Tibial nerve (tissue), 3 donors: ENCODE data around the gene SAMHD1.
A peak's percentile ranks its signal among the peaks of the same experiment; 100 is the strongest.

Experiments used
- POLR2A ChIP-seq, 2 donors: fragments of 450-650 bp; IDR thresholded peaks; one replicate each; pipeline ENCODE4 v1.6.1; 2017; ENCODE audit warnings: antibody characterized with exemption in 2 of 2, mild to moderate bottlenecking in 2 of 2, moderate library complexity in 2 of 2
- TF ChIP-seq, protein P1 (sequence below), 5 experiments: fragments of 200-600 bp in 3 of 5; fragments of 450-650 bp in 2 of 5; sonication (generic) in 3 of 5; IDR thresholded peaks; one replicate each; pipeline ENCODE4 v1.5.1; 2016 to 2019; ENCODE audit warnings: antibody characterized with exemption in 5 of 5, mild to moderate bottlenecking in 3 of 5, moderate library complexity in 2 of 5

DNA sequence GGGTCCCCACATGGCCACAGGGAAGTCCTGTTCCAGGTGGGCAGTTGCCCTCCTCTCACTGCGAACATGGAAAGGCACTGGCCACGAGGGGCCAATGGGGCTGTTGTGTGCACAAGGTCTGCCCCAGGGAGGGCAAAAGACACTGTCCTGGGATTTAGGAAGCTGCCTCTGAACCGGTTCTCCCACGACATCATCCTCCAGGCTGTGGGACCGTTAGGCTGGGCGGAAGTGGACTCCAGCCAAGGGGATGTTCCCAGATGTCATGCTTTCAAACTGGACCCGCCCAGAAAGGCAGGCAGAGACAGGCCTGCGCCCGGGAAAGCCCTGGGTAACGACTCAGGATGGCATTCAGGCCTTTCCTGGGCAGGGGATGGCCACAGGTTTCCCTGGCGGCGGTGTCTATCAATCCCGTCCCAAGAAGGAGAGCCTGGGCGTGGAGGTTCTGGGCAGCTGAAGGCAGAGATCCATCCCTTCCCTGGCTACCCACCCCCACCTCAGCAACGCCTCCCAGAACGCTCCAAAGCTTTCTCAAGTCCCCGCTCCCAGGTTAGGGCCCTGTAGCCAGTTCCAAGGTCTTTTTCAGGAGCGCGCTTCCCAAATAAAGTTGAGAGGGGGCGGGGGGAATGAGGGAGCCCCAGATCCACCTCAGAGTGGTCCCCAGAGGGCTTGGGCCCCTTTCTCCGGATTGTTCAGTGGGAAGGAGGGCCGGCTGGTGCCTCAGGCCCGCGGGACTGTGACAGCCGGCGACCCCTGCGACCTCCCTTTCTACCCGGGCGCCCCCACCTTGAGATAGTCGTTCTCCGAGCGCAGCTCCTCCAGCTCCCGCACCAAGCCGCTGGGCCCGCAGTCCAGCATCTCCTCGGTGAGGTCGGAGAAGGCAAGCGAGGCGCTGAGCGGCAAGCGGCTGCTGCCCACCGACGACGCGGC, 89.4 kb downstream of the SAMHD1 start:
- peak in 1 of 2 donors; percentile 87 for TF ChIP-seq POLR2A (IDR thresholded peaks at IDR 0.05)
- TF ChIP-seq, protein P1, sequence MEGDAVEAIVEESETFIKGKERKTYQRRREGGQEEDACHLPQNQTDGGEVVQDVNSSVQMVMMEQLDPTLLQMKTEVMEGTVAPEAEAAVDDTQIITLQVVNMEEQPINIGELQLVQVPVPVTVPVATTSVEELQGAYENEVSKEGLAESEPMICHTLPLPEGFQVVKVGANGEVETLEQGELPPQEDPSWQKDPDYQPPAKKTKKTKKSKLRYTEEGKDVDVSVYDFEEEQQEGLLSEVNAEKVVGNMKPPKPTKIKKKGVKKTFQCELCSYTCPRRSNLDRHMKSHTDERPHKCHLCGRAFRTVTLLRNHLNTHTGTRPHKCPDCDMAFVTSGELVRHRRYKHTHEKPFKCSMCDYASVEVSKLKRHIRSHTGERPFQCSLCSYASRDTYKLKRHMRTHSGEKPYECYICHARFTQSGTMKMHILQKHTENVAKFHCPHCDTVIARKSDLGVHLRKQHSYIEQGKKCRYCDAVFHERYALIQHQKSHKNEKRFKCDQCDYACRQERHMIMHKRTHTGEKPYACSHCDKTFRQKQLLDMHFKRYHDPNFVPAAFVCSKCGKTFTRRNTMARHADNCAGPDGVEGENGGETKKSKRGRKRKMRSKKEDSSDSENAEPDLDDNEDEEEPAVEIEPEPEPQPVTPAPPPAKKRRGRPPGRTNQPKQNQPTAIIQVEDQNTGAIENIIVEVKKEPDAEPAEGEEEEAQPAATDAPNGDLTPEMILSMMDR (IDR thresholded peaks at IDR 0.05): peak in 2 of 5 experiments; percentile 13 to 20
